Fibroblast of skin of left quadriceps (primary cell): ENCODE results near the gene MICAL2.
A peak's percentile ranks its signal among the peaks of the same experiment; 100 is the strongest.

ENCODE experiments used
- DNase-seq, 2 experiments: peaks; one replicate each; pipeline ENCODE4 v3.0.0-alpha.2; 2013; ENCODE audit warnings: low read depth in 2 of 2

Gene MICAL2

GRCh38 chr11:12117611-12118010, 7.2 kb downstream of the MICAL2 start:
- DNase-seq, result no peak

DNA sequence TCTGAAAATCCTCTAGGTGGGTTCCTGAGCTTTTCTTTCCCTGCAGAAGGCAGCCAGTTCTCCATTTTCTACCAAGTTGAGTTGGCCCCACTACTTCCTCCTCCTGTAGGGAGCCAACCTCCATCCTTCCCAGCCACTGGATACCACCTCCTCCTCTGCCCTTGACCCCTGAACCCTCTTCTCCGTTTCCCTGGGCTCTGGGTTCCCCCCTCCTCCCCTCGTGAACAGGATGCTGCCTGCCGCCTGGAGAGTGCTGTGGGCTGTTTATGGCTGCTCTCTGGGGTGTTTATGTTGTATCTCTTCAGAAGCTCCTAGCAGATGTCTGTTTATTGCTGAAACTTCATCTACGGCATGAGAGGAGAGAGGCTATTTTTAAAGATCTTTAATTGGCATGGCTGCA, 8.6 kb downstream of the MICAL2 start:
- DNase-seq, result no peak

- DNase-seq, result no peak
Measured at GRCh38 chr11:12119502-12119901, 9.1 kb downstream of the MICAL2 start.

- DNase-seq, result no peak
Measured at GRCh38 chr11:12120031-12121008, 9.9 kb downstream of the MICAL2 start.

DNA sequence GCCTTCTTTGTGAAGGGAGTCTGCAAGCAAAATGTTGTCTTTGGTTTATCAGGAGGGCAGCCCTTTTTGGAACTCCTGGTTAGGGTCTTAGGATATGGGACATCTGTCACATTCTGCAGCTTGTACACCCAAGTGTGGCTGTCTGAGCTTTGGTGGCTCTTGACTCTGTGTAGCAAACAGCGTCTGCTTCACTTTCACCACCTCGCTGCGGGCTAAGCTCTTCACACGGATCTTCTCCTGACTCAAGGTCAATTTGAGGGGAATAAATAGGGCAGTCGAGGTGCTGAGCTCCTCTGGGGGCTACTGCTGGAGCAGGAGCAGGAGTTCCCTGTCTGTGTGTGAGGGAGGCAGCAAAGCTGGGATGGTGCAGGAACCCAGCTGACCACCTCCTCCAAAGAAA, 10.6 kb downstream of the MICAL2 start:
- no peak for DNase-seq

DNA sequence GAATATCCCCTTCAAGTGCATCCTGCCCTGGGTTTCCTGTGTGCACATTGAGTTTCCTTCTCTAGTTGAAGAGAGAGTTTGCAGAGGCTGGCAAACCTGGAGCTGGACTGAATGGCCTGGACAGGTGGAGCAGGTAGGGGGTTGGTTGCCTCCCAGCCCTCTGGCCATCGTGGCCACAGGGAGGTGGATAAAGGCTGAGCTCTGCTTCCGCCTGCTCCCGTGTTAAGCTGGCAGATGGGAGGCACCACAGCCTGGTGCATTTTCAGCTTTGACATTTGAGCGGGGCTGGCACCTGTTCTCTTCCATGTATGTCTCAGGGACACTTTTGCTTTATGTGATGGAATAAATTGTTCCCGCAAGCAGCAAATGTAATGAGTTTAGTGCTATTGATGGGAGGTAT, 11.1 kb downstream of the MICAL2 start:
- DNase-seq, result no peak

- DNase-seq, result no peak
Measured at GRCh38 chr11:12122083-12122482, 11.7 kb downstream of the MICAL2 start.

DNA sequence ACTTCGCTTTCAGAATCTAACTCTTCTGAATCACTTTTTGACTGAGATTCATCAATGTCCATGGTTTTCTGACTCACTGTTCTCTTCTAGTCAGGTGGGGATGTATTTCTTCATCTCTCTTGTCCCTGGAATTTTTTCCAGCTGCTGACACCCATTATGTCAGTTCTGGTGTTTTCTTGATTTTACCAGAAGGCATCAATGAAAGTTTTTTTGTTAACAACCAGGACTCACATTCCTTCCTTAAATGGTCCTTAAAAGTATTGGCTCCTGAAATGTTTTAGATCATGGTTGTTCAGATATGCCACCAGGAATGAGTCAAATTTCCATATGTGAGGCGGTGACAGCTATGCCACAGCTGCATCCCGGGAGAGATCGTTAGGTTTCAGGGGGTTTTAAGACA, 12.9 kb downstream of the MICAL2 start:
- peak; percentile 64 to 65 for DNase-seq

- DNase-seq, result no peak
Measured at GRCh38 chr11:12123799-12124198, 13.4 kb downstream of the MICAL2 start.

DNA sequence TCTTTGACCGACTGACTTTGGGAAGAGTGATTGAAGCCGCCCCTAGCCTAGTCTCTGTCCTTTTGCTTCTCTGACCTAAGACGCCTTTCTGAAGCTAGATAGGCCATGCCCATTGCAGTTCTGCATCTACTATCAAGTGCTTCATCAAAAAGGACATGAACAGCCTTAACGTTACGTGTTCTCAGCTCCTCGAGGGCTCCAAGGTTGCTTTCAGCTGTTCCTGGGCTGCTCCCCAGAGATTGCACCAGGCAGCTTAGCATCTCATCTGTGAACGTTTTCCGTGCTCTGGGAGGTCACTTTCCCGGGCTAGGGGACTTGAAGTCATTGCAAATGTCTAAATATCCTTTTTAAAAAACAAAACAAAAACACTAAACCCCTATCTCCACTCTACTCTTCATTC, 13.9 kb downstream of the MICAL2 start:
- DNase-seq, result no peak

DNA sequence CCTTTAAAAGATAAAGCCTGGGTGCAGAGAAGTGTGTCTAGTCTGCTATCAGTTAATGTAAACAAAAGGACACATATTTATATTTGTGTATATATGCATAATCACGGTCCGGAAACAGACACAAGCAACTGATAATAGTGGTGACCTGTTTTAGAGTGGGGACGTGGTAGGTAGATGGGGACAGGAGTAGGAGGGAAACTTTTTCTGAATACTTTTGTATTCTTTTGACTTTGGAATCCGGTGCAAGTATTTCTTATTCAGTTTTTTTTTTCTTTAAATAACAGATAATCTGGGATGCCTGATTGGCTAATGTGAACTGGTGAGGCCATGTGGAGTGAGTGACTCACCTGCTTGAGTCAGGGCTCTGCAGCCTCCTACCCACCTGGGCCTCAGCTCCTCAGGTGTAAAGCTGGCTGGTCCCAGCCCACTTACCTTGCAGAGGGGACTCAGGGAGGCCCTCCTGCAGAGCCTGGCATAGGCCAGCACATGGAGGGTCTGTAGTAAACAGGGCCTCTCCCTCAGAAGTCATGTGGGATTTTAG, 15.3 kb downstream of the MICAL2 start:
- DNase-seq, result no peak

- peak; percentile 64 to 73 for DNase-seq
Measured at GRCh38 chr11:12126344-12127019, 16.1 kb downstream of the MICAL2 start.

GRCh38 chr11:12127206-12127898, 17.0 kb downstream of the MICAL2 start:
- no peak for DNase-seq

DNA sequence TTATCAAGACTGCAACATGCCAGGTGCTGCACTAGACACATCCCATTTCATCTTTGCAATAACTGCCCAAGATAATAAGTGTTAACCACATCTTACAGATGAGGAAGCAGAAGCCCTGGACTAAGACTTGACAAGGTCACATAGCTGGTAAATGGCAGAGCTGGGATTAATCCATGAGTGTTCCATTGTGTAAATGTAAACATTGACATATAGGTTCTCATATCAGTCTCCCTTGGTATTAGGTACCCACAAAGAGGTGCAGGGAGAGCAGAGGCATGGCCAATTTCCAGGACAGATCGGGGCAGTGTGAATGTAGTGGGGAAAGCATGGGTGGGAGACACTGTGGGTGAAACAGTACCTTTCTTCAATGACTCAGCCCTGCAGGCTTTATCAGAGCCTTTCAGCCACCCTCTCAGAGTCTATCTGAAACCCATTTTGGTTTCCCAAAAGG, 17.9 kb downstream of the MICAL2 start:
- no peak for DNase-seq

- no peak for DNase-seq
Measured at GRCh38 chr11:12129227-12129626, 18.8 kb downstream of the MICAL2 start.

DNA sequence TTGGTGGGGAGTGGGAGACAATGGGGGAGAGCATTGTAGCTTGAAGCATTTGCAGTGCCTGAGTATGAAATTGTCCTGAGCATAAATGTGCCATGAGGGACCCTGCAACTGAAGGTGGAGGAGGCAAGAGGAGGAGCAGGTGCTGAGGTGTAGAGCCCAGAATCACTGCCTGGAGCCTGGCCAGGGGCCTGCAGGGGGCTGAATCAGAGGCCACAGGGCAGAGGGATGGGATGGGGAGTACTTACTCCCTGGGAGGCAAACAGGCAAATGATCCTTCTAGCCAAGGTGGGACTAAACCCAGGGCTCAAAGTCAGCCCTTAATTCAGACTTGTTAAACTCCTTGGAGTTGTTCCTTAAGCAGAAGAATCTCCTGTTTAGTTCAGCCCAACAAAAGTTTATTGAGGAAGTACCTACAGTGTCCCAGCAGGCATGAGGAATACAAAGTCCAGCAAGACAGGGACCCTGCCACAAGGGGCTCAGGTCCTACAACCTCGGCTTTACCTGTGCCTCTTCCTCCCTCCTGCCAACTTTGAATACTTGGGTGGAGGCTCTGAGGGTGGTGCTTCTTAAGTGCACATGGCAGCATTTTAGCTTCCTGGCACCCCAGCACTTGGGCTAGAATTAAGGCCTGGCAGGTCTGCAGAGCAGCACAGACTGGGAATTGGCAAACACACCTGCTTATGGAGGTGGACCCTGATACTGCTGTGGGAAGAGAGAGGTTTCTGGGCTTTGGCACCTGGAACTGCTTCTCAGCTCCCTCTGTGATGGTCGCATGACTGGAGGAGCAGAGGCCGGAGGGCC, 20.0 kb downstream of the MICAL2 start:
- no peak for DNase-seq

DNA sequence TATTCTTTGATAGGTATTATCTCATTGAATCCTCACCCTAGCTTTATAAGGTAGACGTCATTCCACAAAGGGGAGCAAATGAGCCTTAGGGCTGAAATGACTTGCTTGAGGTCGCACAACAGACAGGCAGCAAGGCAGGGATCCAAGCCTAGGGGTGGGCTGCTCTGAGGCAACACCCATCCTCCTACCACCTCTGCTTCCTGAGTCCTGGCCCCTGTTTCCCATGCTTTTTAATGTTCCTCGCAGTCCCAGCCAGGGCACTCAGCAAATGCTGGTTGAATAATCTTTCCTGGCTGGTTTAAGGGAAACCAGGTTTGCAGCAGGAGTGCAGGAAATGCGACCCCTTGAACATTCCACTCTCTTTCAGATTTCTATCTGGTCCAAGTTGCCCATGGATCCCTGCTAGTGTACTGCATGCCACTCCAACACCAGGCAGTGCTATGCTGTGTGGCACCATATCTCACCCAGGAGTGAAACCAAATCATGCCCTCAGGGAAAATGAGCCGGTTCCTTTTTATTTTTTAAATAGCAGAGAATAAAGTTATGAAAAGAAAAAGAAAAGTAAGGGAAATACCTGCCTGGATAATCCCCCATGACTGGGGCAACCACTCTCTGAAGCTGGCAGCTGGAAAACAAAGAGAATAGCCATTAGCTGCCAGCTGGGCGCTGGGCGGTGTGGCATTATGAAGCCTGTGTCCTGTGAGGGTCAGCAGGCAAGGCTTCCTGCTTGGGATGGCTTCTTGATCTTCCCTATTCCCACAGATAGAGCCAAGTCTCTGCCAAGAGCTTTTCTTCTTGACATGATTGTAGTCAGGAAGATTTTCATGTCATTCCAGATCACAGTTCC, 21.8 kb downstream of the MICAL2 start:
- no peak for DNase-seq

- no peak for DNase-seq
Measured at GRCh38 chr11:12132790-12133145, 22.4 kb downstream of the MICAL2 start.

DNA sequence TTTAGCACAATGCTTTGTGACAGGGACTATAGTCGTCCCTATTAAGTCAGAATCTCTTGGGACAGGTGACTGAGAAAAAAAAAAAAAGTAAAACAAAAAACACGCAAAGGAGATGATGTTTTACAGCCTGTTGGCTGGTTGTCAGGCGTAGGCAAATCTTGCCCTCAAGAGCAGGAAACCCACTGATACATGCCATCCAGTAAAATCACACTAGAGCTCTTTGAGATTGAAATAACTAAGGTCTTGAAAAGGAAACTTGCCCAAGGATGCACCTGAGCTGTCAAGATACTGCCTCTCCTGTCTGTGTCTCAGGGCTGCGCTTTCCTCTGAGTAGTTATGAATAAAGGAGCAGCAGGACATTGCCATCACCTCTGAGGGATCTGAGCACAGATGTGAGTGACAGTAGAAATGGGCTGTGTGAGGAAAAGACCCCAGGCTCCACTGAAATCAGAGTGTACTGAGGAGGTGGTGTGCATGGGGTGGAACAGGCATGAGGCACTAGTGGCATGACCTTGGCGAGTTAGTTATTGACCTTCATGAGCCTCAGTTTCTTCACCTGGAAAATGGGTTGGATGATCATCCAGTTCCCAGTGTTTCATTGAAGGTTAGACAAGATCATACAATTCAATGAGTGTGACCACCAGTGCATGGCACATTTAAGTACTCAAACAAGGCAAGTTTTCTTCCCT, 23.3 kb downstream of the MICAL2 start:
- no peak for DNase-seq

GRCh38 chr11:12134236-12134585, 23.8 kb downstream of the MICAL2 start:
- DNase-seq, result no peak
